Measurements from ENCODE around the gene BMERB1.
A peak's percentile ranks its signal among the peaks of the same experiment; 100 is the strongest.
"Not testable (repeated sequence)": the region's sequence is repeated elsewhere in the genome, so short reads cannot be mapped to it uniquely, and the experiment has no call there.

The BMERB1 gene

GRCh38 chr16:15434425-15435215 is at the start of gene BMERB1:
BMERB1 (plus strand) TSS chr16:15434588; CDS start chr16:15434654, 66 bp downstream.
- no peaks in the 10 kb centered on the region for H3K36me3 ChIP-seq
- peak within 1 kb of the TSS; percentile 72 for H3K4me3 ChIP-seq (ENCODE audit: low read depth, low read length)
- no peaks in the 10 kb centered on the region for H3K27me3 ChIP-seq (ENCODE audit: insufficient read depth, low read depth, severe bottlenecking)
- no peaks in the 10 kb centered on the region for H3K9me3 ChIP-seq (ENCODE audit: severe bottlenecking)
- no peak within 1 kb of the TSS for H3K27ac ChIP-seq
- TF ChIP-seq CTCF (IDR thresholded peaks at IDR 0.05; ENCODE audit: low read depth, low read length): no peak
- DNase-seq: peak; percentile 84

DNA sequence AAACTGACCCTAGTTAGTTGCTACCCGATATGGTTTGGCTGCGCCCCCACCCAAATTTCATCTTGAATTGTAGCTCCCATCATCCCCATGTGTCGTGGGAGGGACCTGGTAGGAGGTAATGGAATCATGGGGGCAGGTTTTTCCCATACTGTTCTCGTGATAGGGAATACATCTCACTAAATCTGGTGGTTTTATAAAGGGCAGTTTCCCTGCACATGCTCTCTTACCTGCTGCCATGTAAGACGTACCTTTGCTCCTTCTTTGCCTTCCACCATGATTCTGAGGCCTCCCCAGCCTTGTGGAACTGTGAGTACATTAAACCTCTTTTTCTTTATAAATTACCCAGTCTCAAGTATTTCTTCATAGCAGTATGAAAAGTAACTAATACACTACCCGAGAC is 46.3 kb upstream of the BMERB1 start:
- not testable (repeated sequence) for DNase-seq; H3K4me3 ChIP-seq (ENCODE audit: low read depth, low read length); H3K36me3 ChIP-seq; H3K9me3 ChIP-seq (ENCODE audit: severe bottlenecking); H3K27me3 ChIP-seq (ENCODE audit: insufficient read depth, low read depth, severe bottlenecking); H3K27ac ChIP-seq

DNA sequence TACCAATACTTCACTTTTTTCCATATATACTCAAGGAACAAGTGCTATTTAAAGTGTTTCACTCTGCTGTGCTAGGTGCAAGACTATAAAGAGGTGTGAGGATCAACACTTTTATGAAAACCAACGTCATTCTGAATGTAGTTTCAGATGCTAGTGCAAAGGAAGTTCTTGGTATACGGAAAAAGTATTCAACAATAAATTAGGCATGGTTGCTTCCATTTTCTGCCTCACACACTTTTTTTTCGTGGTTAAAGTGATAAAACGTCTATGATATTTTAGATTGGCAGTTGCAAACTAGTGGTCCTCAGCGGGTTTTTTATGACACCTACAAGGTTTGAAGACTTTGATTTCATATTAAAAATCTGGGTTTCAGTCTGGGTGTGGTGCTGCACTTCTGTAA is 44.5 kb upstream of the BMERB1 start:
- not testable (repeated sequence) for H3K27ac ChIP-seq; H3K36me3 ChIP-seq; H3K27me3 ChIP-seq (ENCODE audit: insufficient read depth, low read depth, severe bottlenecking); H3K4me3 ChIP-seq (ENCODE audit: low read depth, low read length); DNase-seq; H3K9me3 ChIP-seq (ENCODE audit: severe bottlenecking)

DNA sequence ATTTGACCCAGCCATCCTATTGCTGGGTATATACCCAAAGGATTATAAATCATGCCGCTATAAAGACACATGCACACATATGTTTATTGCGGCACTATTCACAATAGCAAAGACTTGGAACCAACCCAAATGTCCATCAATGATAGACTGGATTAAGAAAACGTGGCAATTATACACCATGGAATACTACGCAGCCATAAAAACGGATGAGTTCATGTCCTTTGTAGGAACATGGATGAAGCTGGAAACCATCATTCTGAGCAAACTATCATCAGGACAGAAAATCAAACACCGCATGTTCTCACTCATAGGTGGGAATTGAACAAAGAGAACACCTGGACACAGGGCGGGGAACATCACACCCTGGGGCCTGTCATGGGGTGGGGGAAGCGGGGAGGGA is 41.4 kb upstream of the BMERB1 start:
- H3K4me3 ChIP-seq (ENCODE audit: low read depth, low read length); H3K27ac ChIP-seq: not testable (repeated sequence)

GRCh38 chr16:15395631-15396508 is 38.5 kb upstream of the BMERB1 start, which contains the start of gene MPV17L:
MPV17L (plus strand) TSS chr16:15395754; CDS start chr16:15395898, 144 bp downstream.
- H3K9me3 ChIP-seq (ENCODE audit: severe bottlenecking); H3K4me3 ChIP-seq (ENCODE audit: low read depth, low read length); H3K27ac ChIP-seq; H3K27me3 ChIP-seq (ENCODE audit: insufficient read depth, low read depth, severe bottlenecking); H3K36me3 ChIP-seq; DNase-seq: not testable (repeated sequence)

More for the DNA sequence above, 41.4 kb upstream of the BMERB1 start:
- H3K9me3 ChIP-seq (ENCODE audit: severe bottlenecking); DNase-seq; H3K27me3 ChIP-seq (ENCODE audit: insufficient read depth, low read depth, severe bottlenecking); H3K36me3 ChIP-seq: not testable (repeated sequence)

GRCh38 chr16:15396509-15396829 is 37.9 kb upstream of the BMERB1 start:
- H3K4me3 ChIP-seq (ENCODE audit: low read depth, low read length); H3K36me3 ChIP-seq; H3K27ac ChIP-seq; DNase-seq; H3K27me3 ChIP-seq (ENCODE audit: insufficient read depth, low read depth, severe bottlenecking); H3K9me3 ChIP-seq (ENCODE audit: severe bottlenecking): not testable (repeated sequence)

DNA sequence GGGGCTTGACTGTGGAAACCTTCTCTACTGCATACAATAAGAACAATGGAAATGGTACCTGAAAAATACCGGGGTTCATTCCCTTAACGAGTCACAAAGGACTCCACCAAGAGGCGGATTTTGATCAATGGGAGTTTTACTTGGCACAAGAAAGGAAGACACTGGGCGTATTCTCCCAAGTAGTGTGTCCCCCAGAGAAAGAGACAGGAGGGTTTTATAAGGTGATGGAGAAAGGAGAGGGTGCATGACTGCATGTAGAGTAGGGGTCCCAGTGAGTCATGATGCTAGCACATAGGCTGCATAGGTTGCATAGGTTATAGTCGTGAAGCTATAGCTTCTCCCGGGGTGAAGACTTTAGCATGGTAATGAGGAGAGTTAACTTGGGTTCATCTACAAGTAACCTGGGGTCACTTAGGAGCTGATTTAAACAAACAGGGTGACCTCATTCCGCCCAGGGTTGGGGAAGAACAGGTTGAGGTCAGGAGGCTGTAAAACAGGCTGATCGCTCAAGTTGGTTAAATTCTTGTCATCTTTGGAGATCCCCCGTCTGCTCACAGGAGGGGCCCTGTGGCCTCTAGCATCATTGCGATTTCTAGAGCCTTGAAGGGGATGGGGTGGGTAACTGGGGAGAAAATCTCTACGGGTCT is 37.3 kb upstream of the BMERB1 start:
- no peak for DNase-seq
- Histone ChIP-seq H3K36me3 (no peaks in the 10 kb centered on the region), H3K9me3 (ENCODE audit: severe bottlenecking) (no peaks in the 10 kb centered on the region), H3K4me3 (ENCODE audit: low read depth, low read length) (no peak overlapping the region), H3K27ac (no peak overlapping the region), H3K27me3 (ENCODE audit: insufficient read depth, low read depth, severe bottlenecking) (no peaks in the 10 kb centered on the region)
- no peak for TF ChIP-seq CTCF (IDR thresholded peaks at IDR 0.05; ENCODE audit: low read depth, low read length)

- peak; percentile 40 for DNase-seq
- Histone ChIP-seq H3K4me3 (ENCODE audit: low read depth, low read length) (no peak overlapping the region), H3K36me3 (no peaks in the 10 kb centered on the region), H3K27ac (no peak overlapping the region), H3K9me3 (ENCODE audit: severe bottlenecking) (no peaks in the 10 kb centered on the region), H3K27me3 (ENCODE audit: insufficient read depth, low read depth, severe bottlenecking) (no peaks in the 10 kb centered on the region)
- no peak for TF ChIP-seq CTCF (IDR thresholded peaks at IDR 0.05; ENCODE audit: low read depth, low read length)
Observed at GRCh38 chr16:15398618-15399316, 35.6 kb upstream of the BMERB1 start.
